Loucy (cell line): Measurements from ENCODE around the gene POLR2L.

Source experiments
- H2AFZ ChIP-seq: fragments of 200-600 bp; sonication (generic); 2 replicates; pipeline ENCODE4 v1.6.0; 2016; ENCODE audit warnings: antibody characterized with exemption, mild to moderate bottlenecking, low read length, moderate library complexity
- H3F3A ChIP-seq: fragments of 200-600 bp; 2 replicates; pipeline ENCODE4 v1.6.0; 2016; ENCODE audit warnings: antibody characterized with exemption, low read depth, mild to moderate bottlenecking
- H3K27me3 ChIP-seq: fragments of 200-600 bp; sonication (generic); 2 replicates; pipeline ENCODE4 v1.6.1; 2014; ENCODE audit warnings: low read length, mild to moderate bottlenecking; ENCODE audit not compliant: insufficient read depth, poor library complexity, severe bottlenecking
- H3K36me3 ChIP-seq: fragments of 200-600 bp; sonication (generic); 2 replicates; pipeline ENCODE4 v1.6.1; 2016; ENCODE audit warnings: low read length; ENCODE audit not compliant: insufficient read depth
- H3K4me1 ChIP-seq: fragments of 200-600 bp; sonication (generic); 2 replicates; pipeline ENCODE4 v1.5.1; 2014; ENCODE audit warnings: low read length, mild to moderate bottlenecking; ENCODE audit not compliant: insufficient read depth, poor library complexity, severe bottlenecking
- H3K4me2 ChIP-seq: fragments of 200-600 bp; sonication (generic); 2 replicates; pipeline ENCODE4 v1.6.0; 2014; ENCODE audit warnings: antibody characterized with exemption, low read length, low read depth, mild to moderate bottlenecking; ENCODE audit not compliant: poor library complexity, severe bottlenecking
- H3K4me3 ChIP-seq: fragments of 200-600 bp; sonication (generic); 2 replicates; pipeline ENCODE4 v1.5.1; 2014; ENCODE audit warnings: low read length, mild to moderate bottlenecking, mixed read lengths; ENCODE audit not compliant: poor library complexity, severe bottlenecking
- H3K79me2 ChIP-seq: fragments of 200-600 bp; sonication (generic); 2 replicates; pipeline ENCODE4 v1.6.1; 2014; ENCODE audit warnings: low read length; ENCODE audit not compliant: insufficient read depth
- H3K9ac ChIP-seq: fragments of 200-600 bp; sonication (generic); 2 replicates; pipeline ENCODE4 v1.6.0; 2014; ENCODE audit warnings: mild to moderate bottlenecking, low read depth, low read length, moderate library complexity; ENCODE audit not compliant: poor library complexity, severe bottlenecking
- H3K9me2 ChIP-seq: fragments of 200-600 bp; sonication (generic); replicated peaks from 2 replicates; pipeline ENCODE4 v1.6.1; 2016; ENCODE audit warnings: low read depth, low read length, mixed read lengths
- H3K9me3 ChIP-seq: fragments of 200-600 bp; sonication (generic); 2 replicates; pipeline ENCODE4 v1.6.1; 2014; ENCODE audit warnings: mild to moderate bottlenecking, antibody characterized with exemption, low read length, low read depth; ENCODE audit not compliant: insufficient read depth
- H4K20me1 ChIP-seq: fragments of 200-600 bp; sonication (generic); 2 replicates; pipeline ENCODE4 v1.6.0; 2014; ENCODE audit warnings: antibody characterized with exemption, low read length, mild to moderate bottlenecking; ENCODE audit not compliant: insufficient read depth, poor library complexity, severe bottlenecking
- CTCF ChIP-seq: fragments of 200-600 bp; sonication (generic); conservative IDR thresholded peaks from 2 replicates; pipeline ENCODE4 v1.5.1; 2014; ENCODE audit warnings: mild to moderate bottlenecking, antibody characterized with exemption, low read length
- EZH2phosphoT487 ChIP-seq: fragments of 200-600 bp; IDR thresholded peaks from 2 replicates; pipeline ENCODE4 v1.6.1; 2018; ENCODE audit warnings: antibody characterized with exemption, mild to moderate bottlenecking, moderate library complexity, borderline replicate concordance

Gene POLR2L

GRCh38 chr11:819943-820649, 22.2 kb downstream of the POLR2L start:
- peaks cover 14% of the 10 kb centered on the region for H3K4me1 ChIP-seq
- no peaks in the 10 kb centered on the region for H3K27me3 ChIP-seq
- peak overlapping the region; percentile 20; the same call in 1 of the 2 replicates for H2AFZ ChIP-seq
- peaks cover 27% of the 10 kb centered on the region for H4K20me1 ChIP-seq
- peak overlapping the region; percentile 89 for H3K4me3 ChIP-seq
- TF ChIP-seq CTCF (no peak), EZH2phosphoT487 (no peak)
- H3K9ac ChIP-seq: peak overlapping the region; percentile 81
- H3K36me3 ChIP-seq: no peaks in the 10 kb centered on the region
- no peaks in the 10 kb centered on the region for H3F3A ChIP-seq
- peak overlapping the region; percentile 97 for H3K4me2 ChIP-seq
- no peaks in the 10 kb centered on the region for H3K9me3 ChIP-seq
- H3K9me2 ChIP-seq: no peaks in the 10 kb centered on the region
- H3K79me2 ChIP-seq: peaks cover 24% of the 10 kb centered on the region

GRCh38 chr11:819129-819931, 23.0 kb downstream of the POLR2L start:
- Histone ChIP-seq H3K79me2 (peaks cover 24% of the 10 kb centered on the region), H3K4me2 (peak overlapping the region; percentile 97), H2AFZ (peak overlapping the region; percentile 42; the same call in 1 of the 2 replicates), H3F3A (no peaks in the 10 kb centered on the region), H3K9me3 (no peaks in the 10 kb centered on the region), H3K4me1 (peaks cover 14% of the 10 kb centered on the region), H3K9ac (peak overlapping the region; percentile 81), H3K4me3 (peak overlapping the region; percentile 89), H4K20me1 (peaks cover 27% of the 10 kb centered on the region), H3K36me3 (no peaks in the 10 kb centered on the region), H3K9me2 (no peaks in the 10 kb centered on the region), H3K27me3 (no peaks in the 10 kb centered on the region)
- no peak for TF ChIP-seq EZH2phosphoT487

- no peaks in the 10 kb centered on the region for H3K27me3 ChIP-seq
- H3K9ac ChIP-seq: peak within 1 kb of the TSS; percentile 81
- peak within 1 kb of the TSS; percentile 97 for H3K4me2 ChIP-seq
- peaks cover 1% of the 10 kb centered on the region; the same call in 1 of the 2 replicates for H3K36me3 ChIP-seq
- H3K79me2 ChIP-seq: peaks cover 25% of the 10 kb centered on the region
- H2AFZ ChIP-seq: peak within 1 kb of the TSS; percentile 42; the same call in 1 of the 2 replicates
- H3K9me3 ChIP-seq: no peaks in the 10 kb centered on the region
- peak within 1 kb of the TSS; percentile 89 for H3K4me3 ChIP-seq
- H4K20me1 ChIP-seq: peaks cover 27% of the 10 kb centered on the region
- TF ChIP-seq EZH2phosphoT487 (no peak), CTCF (no peak)
- H3K4me1 ChIP-seq: peaks cover 14% of the 10 kb centered on the region
- no peaks in the 10 kb centered on the region for H3K9me2 ChIP-seq
- no peaks in the 10 kb centered on the region for H3F3A ChIP-seq
Observed at GRCh38 chr11:818396-819128, 23.8 kb downstream of the POLR2L start, which contains the start of gene PNPLA2. PNPLA2 (plus strand) TSS chr11:818914; CDS start chr11:819719, 805 bp downstream.
